Measurements from ENCODE around the gene PAPOLG. TPM values are rescaled to one million over a fixed set of nuclear protein-coding genes. Genes with fewer than 3 reads are reported as not detected.

Gene PAPOLG
- 10 to 100 TPM; 18.1 to 19.1 TPM for total RNA-seq
- 40.8 to 59.4 reads per million in 2 donors for total RNA-seq

GRCh38 chr2:60756097-60757087 lies at the start of gene PAPOLG:
Gene PAPOLG (plus strand): TSS chr2:60756268. CDS start chr2:60756479, 211 bp downstream.
- H3K27me3 Mint-ChIP-seq, result no peaks in the 10 kb centered on the region

GRCh38 chr2:60707750-60708371 lies 48.2 kb upstream of the PAPOLG start:
- Mint-ChIP-seq H3K27me3 (peaks cover 31% of the 10 kb centered on the region), H3K27ac (peak overlapping the region; percentile 8)
- no peak for DNase-seq

More at GRCh38 chr2:60756097-60757087, at the start of gene PAPOLG:
- no peaks in the 10 kb centered on the region for H3K9me3 ChIP-seq (ENCODE audit: control insufficient read depth, low read length, poor library complexity, severe bottlenecking)
- DNase-seq, result peak; percentile 94 to 96 (median 94)
- Mint-ChIP-seq H3K4me3 (peak within 1 kb of the TSS; percentile 100), H3K27ac (peak within 1 kb of the TSS; percentile 98), H3K36me3 (ENCODE audit: low read depth) (peaks cover 14% of the 10 kb centered on the region), H3K4me1 (peaks cover 28% of the 10 kb centered on the region)
- peak; percentile 99 for ATAC-seq

DNA sequence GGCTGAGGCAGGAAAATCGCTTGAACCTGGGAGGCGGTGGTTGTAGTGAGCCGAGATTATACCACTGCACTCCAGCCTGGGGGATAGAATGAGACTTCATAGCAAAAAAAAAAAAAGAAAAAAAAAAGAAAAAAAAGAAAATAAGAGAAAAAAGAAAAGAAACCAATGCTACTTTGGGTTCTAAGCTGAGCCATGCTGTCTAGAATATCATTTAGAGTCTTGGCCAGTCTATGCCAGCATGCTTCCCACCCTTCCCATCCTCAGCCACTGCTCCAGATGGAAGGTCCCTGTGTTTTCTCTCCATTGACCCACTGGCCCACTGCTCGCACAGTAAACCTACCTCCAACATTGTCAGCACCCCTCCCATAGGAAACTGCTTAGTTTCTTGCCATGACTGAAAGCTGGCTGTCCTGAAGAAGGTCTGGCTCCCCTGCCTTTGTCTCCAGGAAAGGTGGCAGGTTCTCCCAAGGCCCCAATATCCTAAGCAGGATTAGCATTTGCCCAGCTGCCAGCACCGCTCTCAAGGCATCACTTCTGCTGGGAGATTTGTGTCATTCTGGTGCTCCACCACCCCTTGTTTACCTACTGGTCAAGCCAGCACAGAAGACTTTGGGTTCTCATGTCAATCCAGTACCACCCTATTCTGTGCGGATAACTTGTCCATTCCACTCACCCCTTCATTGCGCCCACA lies 47.3 kb upstream of the PAPOLG start:
- Mint-ChIP-seq H3K27me3 (peaks cover 40% of the 10 kb centered on the region), H3K4me1 (peaks cover 12% of the 10 kb centered on the region), H3K4me3 (no peak overlapping the region), H3K27ac (peak overlapping the region; percentile 8), H3K36me3 (ENCODE audit: low read depth) (peaks cover 2% of the 10 kb centered on the region)
- no peak for ATAC-seq
- no peak for DNase-seq
- no peaks in the 10 kb centered on the region for H3K9me3 ChIP-seq (ENCODE audit: control insufficient read depth, low read length, poor library complexity, severe bottlenecking)

More at GRCh38 chr2:60707750-60708371, 48.2 kb upstream of the PAPOLG start:
- H3K4me1 Mint-ChIP-seq, result peaks cover 12% of the 10 kb centered on the region
- peak; percentile 68 for ATAC-seq
- H3K9me3 ChIP-seq (ENCODE audit: control insufficient read depth, low read length, poor library complexity, severe bottlenecking), result no peaks in the 10 kb centered on the region
- H3K4me3 Mint-ChIP-seq, result no peak overlapping the region
- H3K36me3 Mint-ChIP-seq (ENCODE audit: low read depth), result peaks cover 2% of the 10 kb centered on the region

GRCh38 chr2:60710707-60711106 lies 45.4 kb upstream of the PAPOLG start:
- H3K4me3 Mint-ChIP-seq, result no peak overlapping the region
- no peaks in the 10 kb centered on the region for H3K9me3 ChIP-seq (ENCODE audit: control insufficient read depth, low read length, poor library complexity, severe bottlenecking)
- ATAC-seq (peak; percentile 28), DNase-seq (no peak)
- H3K4me1 Mint-ChIP-seq, result peaks cover 12% of the 10 kb centered on the region
- no peak overlapping the region for H3K27ac Mint-ChIP-seq
- peaks cover 39% of the 10 kb centered on the region for H3K27me3 Mint-ChIP-seq
- H3K36me3 Mint-ChIP-seq (ENCODE audit: low read depth), result peaks cover 2% of the 10 kb centered on the region

DNA sequence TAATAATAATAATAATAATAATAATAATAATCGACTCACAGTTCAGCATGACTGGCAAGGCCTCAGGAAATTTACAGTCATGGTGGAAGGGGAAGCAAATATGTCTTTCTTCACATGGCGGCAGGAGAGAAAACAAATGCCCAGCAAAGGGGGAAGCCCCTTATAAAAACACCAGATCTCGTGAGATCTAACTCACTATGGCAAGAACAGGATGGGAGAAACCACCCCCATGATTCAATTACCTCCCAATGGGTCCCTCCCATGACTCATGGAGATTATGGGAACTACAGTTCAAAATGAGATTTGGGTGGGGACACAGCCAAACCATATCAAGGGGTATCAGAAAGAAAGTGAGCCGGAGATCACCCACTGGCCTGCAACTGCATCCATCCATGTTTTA lies 40.5 kb upstream of the PAPOLG start:
- DNase-seq (no peak), ATAC-seq (no peak)
- Mint-ChIP-seq H3K36me3 (ENCODE audit: low read depth) (no peaks in the 10 kb centered on the region), H3K27ac (no peak overlapping the region), H3K27me3 (peaks cover 15% of the 10 kb centered on the region), H3K4me3 (no peak overlapping the region), H3K4me1 (peaks cover 3% of the 10 kb centered on the region)
- H3K9me3 ChIP-seq (ENCODE audit: control insufficient read depth, low read length, poor library complexity, severe bottlenecking), result no peaks in the 10 kb centered on the region

- ATAC-seq (no peak), DNase-seq (no peak)
- no peaks in the 10 kb centered on the region for H3K9me3 ChIP-seq (ENCODE audit: control insufficient read depth, low read length, poor library complexity, severe bottlenecking)
- Mint-ChIP-seq H3K4me3 (no peak overlapping the region), H3K27ac (no peak overlapping the region), H3K36me3 (ENCODE audit: low read depth) (no peaks in the 10 kb centered on the region), H3K27me3 (peaks cover 10% of the 10 kb centered on the region), H3K4me1 (no peaks in the 10 kb centered on the region)
Observed at GRCh38 chr2:60717691-60718090, 38.4 kb upstream of the PAPOLG start.

DNA sequence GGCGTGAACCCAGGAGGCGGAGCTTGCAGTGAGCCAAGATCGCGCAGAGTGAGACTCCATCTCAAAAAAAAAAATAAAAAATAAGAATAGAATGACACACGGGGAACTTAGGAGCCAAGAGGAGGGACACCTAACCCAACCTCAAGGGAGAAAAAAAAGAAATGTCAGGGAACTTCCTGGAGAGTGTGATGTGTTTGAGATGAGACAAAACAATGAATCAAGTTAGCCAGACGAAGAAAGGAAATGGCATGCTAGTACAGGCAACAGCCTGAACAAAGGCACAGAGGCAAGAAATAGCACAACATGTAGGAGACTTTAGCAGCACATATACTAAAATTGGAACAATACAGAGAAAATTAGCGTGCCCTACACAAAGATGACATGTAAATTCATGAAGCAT lies 36.7 kb upstream of the PAPOLG start:
- Mint-ChIP-seq H3K36me3 (ENCODE audit: low read depth) (no peaks in the 10 kb centered on the region), H3K4me1 (no peaks in the 10 kb centered on the region), H3K27ac (no peak overlapping the region), H3K4me3 (no peak overlapping the region), H3K27me3 (peaks cover 5% of the 10 kb centered on the region)
- DNase-seq (no peak), ATAC-seq (no peak)
- no peaks in the 10 kb centered on the region for H3K9me3 ChIP-seq (ENCODE audit: control insufficient read depth, low read length, poor library complexity, severe bottlenecking)

- Mint-ChIP-seq H3K27ac (no peak overlapping the region), H3K27me3 (peaks cover 5% of the 10 kb centered on the region), H3K4me3 (no peak overlapping the region), H3K36me3 (ENCODE audit: low read depth) (no peaks in the 10 kb centered on the region), H3K4me1 (no peaks in the 10 kb centered on the region)
- DNase-seq (no peak), ATAC-seq (no peak)
- no peaks in the 10 kb centered on the region for H3K9me3 ChIP-seq (ENCODE audit: control insufficient read depth, low read length, poor library complexity, severe bottlenecking)
Observed at GRCh38 chr2:60725466-60725865, 30.6 kb upstream of the PAPOLG start.

- ATAC-seq (no peak), DNase-seq (no peak)
- no peaks in the 10 kb centered on the region for H3K4me1 Mint-ChIP-seq
- H3K4me3 Mint-ChIP-seq, result no peak overlapping the region
- peaks cover 7% of the 10 kb centered on the region for H3K27me3 Mint-ChIP-seq
- no peaks in the 10 kb centered on the region for H3K9me3 ChIP-seq (ENCODE audit: control insufficient read depth, low read length, poor library complexity, severe bottlenecking)
- no peak overlapping the region for H3K27ac Mint-ChIP-seq
- no peaks in the 10 kb centered on the region for H3K36me3 Mint-ChIP-seq (ENCODE audit: low read depth)
Observed at GRCh38 chr2:60728855-60729254, 27.2 kb upstream of the PAPOLG start.

DNA sequence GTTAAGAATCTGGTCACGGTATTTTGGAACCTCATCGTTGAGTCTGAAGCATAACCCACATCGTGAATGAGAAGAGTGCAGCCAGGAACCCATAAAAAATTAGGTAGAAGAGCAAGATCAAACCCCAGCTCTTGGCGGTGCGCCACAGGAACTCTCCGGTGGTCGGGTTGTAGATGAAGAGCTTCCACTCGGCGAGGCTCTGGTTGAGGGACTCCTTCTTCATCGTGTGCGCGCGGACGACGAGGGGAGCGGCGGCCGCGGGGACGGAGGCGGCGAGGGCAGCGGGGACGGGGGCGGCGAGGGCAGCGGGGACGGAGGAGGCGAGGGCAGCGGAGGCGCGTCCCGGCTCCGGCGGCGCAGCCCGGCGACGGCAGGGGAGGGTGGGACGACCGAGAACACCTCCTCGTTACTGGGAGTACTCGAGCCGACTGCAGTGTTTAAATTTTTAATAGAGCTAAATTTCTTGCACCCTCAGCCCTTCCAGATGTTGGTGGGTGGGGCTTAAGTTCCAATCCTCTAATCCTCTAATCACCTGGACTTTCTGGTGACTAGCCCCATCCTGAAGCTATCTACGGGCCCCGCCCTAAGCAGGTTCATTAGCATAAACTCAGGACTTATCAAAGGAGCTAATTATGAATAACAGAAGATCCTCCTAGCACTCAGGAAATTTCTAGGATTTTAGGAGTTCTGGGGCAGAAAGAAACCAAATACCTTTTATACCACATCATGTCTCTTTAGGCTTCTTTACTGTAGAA lies 20.4 kb upstream of the PAPOLG start:
- DNase-seq, result no peak
- H3K4me1 Mint-ChIP-seq, result peaks cover 4% of the 10 kb centered on the region
- H3K36me3 Mint-ChIP-seq (ENCODE audit: low read depth), result peaks cover 3% of the 10 kb centered on the region
- H3K9me3 ChIP-seq (ENCODE audit: control insufficient read depth, low read length, poor library complexity, severe bottlenecking), result no peaks in the 10 kb centered on the region
- H3K27ac Mint-ChIP-seq, result no peak overlapping the region
- peak; percentile 59 for ATAC-seq
- H3K4me3 Mint-ChIP-seq, result peak overlapping the region; percentile 91
- peaks cover 51% of the 10 kb centered on the region for H3K27me3 Mint-ChIP-seq

DNA sequence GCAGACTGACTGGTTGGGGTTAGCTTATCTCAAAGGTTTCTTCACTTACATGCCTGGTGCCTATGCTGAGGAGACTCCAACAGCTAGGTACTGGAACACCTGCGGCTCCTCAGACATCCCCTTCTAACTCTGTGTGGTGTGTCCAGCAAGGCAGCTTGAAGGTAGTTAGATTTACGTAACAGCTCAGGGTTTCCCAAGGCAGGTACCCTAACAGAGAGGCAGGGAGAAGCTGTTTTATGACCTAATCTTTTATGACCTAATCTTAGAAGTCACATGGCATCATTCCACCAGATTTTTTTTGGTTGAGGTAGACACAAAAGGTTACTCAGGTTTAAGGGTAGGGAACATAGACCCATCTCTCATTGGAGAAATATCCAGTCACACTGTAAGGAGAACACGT lies 17.4 kb upstream of the PAPOLG start:
- ATAC-seq, result no peak

GRCh38 chr2:60739156-60739555 lies 16.9 kb upstream of the PAPOLG start:
- H3K27me3 Mint-ChIP-seq, result peaks cover 42% of the 10 kb centered on the region
- H3K4me3 Mint-ChIP-seq, result no peak overlapping the region
- ATAC-seq (no peak), DNase-seq (no peak)
- no peak overlapping the region for H3K27ac Mint-ChIP-seq
- H3K4me1 Mint-ChIP-seq, result peaks cover 6% of the 10 kb centered on the region
- H3K9me3 ChIP-seq (ENCODE audit: control insufficient read depth, low read length, poor library complexity, severe bottlenecking), result no peaks in the 10 kb centered on the region
- H3K36me3 Mint-ChIP-seq (ENCODE audit: low read depth), result peaks cover 3% of the 10 kb centered on the region

More for the DNA sequence above, 17.4 kb upstream of the PAPOLG start:
- no peak for DNase-seq
- H3K27me3 Mint-ChIP-seq, result peaks cover 45% of the 10 kb centered on the region
- no peaks in the 10 kb centered on the region for H3K9me3 ChIP-seq (ENCODE audit: control insufficient read depth, low read length, poor library complexity, severe bottlenecking)
- no peak overlapping the region for H3K4me3 Mint-ChIP-seq
- H3K27ac Mint-ChIP-seq, result no peak overlapping the region
- peaks cover 3% of the 10 kb centered on the region for H3K36me3 Mint-ChIP-seq (ENCODE audit: low read depth)
- peaks cover 4% of the 10 kb centered on the region for H3K4me1 Mint-ChIP-seq
